Fibroblast of lung (primary cell): ENCODE data around the gene DOCK7. TPM values are rescaled to one million over a fixed set of nuclear protein-coding genes. Genes with fewer than 3 reads are reported as not detected.

Source experiments
- DNase-seq, 2 donors: peaks; one replicate each; pipeline versions ENCODE4 v3.0.0 to v3.0.0-alpha.2; 2010; ENCODE audit warnings: low read depth in 2 of 2
- H2AFZ ChIP-seq: 2 replicates; pipeline ENCODE4 v1.5.1; 2012; ENCODE audit warnings: low read length, control low read depth, inconsistent platforms
- H3K27ac ChIP-seq: 2 replicates; pipeline ENCODE4 v1.5.1; 2011; ENCODE audit warnings: low read length, control low read depth; ENCODE audit not compliant: insufficient read depth
- H3K27me3 ChIP-seq: 2 replicates; pipeline ENCODE4 v1.5.1; 2011; ENCODE audit warnings: mild to moderate bottlenecking, low read length; ENCODE audit not compliant: control insufficient read depth, insufficient read depth
- H3K36me3 ChIP-seq: 2 replicates; pipeline ENCODE4 v1.5.1; 2011; ENCODE audit warnings: low read length; ENCODE audit not compliant: control insufficient read depth, insufficient read depth
- H3K4me1 ChIP-seq: 2 replicates; pipeline ENCODE4 v1.5.1; 2011; ENCODE audit warnings: low read length; ENCODE audit not compliant: control insufficient read depth, insufficient read depth; ENCODE audit errors: extremely low read depth
- H3K4me2 ChIP-seq: 2 replicates; pipeline ENCODE4 v1.5.1; 2011; ENCODE audit warnings: low read length, control low read depth; ENCODE audit not compliant: insufficient read depth; ENCODE audit errors: extremely low read depth
- H3K4me3 ChIP-seq, 4 experiments: fragments of 200-600 bp in 1 of 4; sonication (generic) in 1 of 4; replicated peaks in 1 of 4; 2 replicates each; pipeline ENCODE4 v1.5.1; 2011 to 2016; ENCODE audit warnings: low read length in 4 of 4, low read depth in 3 of 4, mild to moderate bottlenecking in 3 of 4, control low read depth in 2 of 4, inconsistent platforms in 1 of 4, mixed read lengths in 1 of 4; ENCODE audit not compliant: insufficient read depth in 1 of 4; ENCODE audit errors: control extremely low read depth in 1 of 4
- H3K79me2 ChIP-seq: 2 replicates; pipeline ENCODE4 v1.5.1; 2012; ENCODE audit warnings: mild to moderate bottlenecking, low read length, inconsistent platforms; ENCODE audit not compliant: control insufficient read depth, insufficient read depth
- H3K9ac ChIP-seq: 2 replicates; pipeline ENCODE4 v1.5.1; 2011; ENCODE audit warnings: mild to moderate bottlenecking, low read length, control low read depth; ENCODE audit not compliant: insufficient read depth
- H3K9me3 ChIP-seq: 2 replicates; pipeline ENCODE4 v1.5.1; 2012; ENCODE audit warnings: low read depth, low read length; ENCODE audit not compliant: control insufficient read depth, insufficient read depth
- H4K20me1 ChIP-seq: 2 replicates; pipeline ENCODE4 v1.5.1; 2011; ENCODE audit warnings: low read length; ENCODE audit not compliant: control insufficient read depth, insufficient read depth; ENCODE audit errors: extremely low read depth
- CTCF ChIP-seq, 2 donors: IDR thresholded peaks in 1 of 2; conservative IDR thresholded peaks in 1 of 2; 1 replicate in 1 of 2; 2 replicates in 1 of 2; pipeline ENCODE4 v1.5.1; 2011 to 2012; ENCODE audit warnings: low read length in 2 of 2, control low read depth in 1 of 2, inconsistent platforms in 1 of 2, low read depth in 1 of 2, mild to moderate bottlenecking in 1 of 2
- EZH2 ChIP-seq: IDR thresholded peaks from 2 replicates; pipeline ENCODE4 v1.5.1; 2012; ENCODE audit warnings: low read length, control low read depth, mild to moderate bottlenecking; ENCODE audit errors: missing control alignments
- polyA plus RNA-seq, 2 donors: library from polyadenylated mRNA; depleted of rRNA in 1 of 2; stranded (reverse) in 1 of 2; unstranded in 1 of 2; fragments of >200 nt; gene quantifications; 2 replicates each; pipeline ENCODE4 v1.2.1, GENCODE V29; 2011 to 2012; ENCODE audit warnings: missing spikeins in 1 of 2
- total RNA-seq: library from RNA; depleted of rRNA; stranded (reverse); fragments of >200 nt; gene quantifications from 2 replicates; pipeline ENCODE4 v1.2.1, GENCODE V29; 2014

The DOCK7 gene
- total and polyA plus RNA-seq, 2 donors (not counting 1 experiment from before 2014, with no cell fraction given): 66.5 to 153 TPM

- no peak overlapping the region for H3K27ac ChIP-seq
- no peak overlapping the region for H3K4me2 ChIP-seq
- TF ChIP-seq CTCF (conservative IDR thresholded peaks at IDR 0.05 in 1 of 2, IDR thresholded peaks at IDR 0.05 in 1 of 2; ENCODE audit: low read depth in 1 of 2, low read length in 2 of 2) (no peak), EZH2 (no peak)
- no peak overlapping the region for H3K4me3 ChIP-seq
- H3K9ac ChIP-seq: no peak overlapping the region
- peak in 1 of 2 donors; percentile 43 for DNase-seq
- no peaks in the 10 kb centered on the region for H3K4me1 ChIP-seq
- H4K20me1 ChIP-seq: no peaks in the 10 kb centered on the region
- no peaks in the 10 kb centered on the region for H3K9me3 ChIP-seq
- H3K36me3 ChIP-seq: no peaks in the 10 kb centered on the region
- no peaks in the 10 kb centered on the region for H3K27me3 ChIP-seq
- no peak overlapping the region for H2AFZ ChIP-seq
- no peaks in the 10 kb centered on the region for H3K79me2 ChIP-seq
Observed at GRCh38 chr1:62462370-62462769, 225.8 kb downstream of the DOCK7 start.

- no peak for DNase-seq
- no peaks in the 10 kb centered on the region for H3K9me3 ChIP-seq
- no peak overlapping the region for H2AFZ ChIP-seq
- no peaks in the 10 kb centered on the region for H3K36me3 ChIP-seq
- H3K9ac ChIP-seq: no peak overlapping the region
- H3K4me2 ChIP-seq: no peak overlapping the region
- TF ChIP-seq EZH2 (no peak), CTCF (conservative IDR thresholded peaks at IDR 0.05 in 1 of 2, IDR thresholded peaks at IDR 0.05 in 1 of 2; ENCODE audit: low read depth in 1 of 2, low read length in 2 of 2) (no peak)
- no peaks in the 10 kb centered on the region for H4K20me1 ChIP-seq
- H3K27me3 ChIP-seq: no peaks in the 10 kb centered on the region
- H3K27ac ChIP-seq: no peak overlapping the region
- no peaks in the 10 kb centered on the region for H3K79me2 ChIP-seq
- H3K4me3 ChIP-seq: no peak overlapping the region
- H3K4me1 ChIP-seq: no peaks in the 10 kb centered on the region
Observed at GRCh38 chr1:62457955-62458354, 230.2 kb downstream of the DOCK7 start.

GRCh38 chr1:62452951-62453350, 235.2 kb downstream of the DOCK7 start:
- H3K9me3 ChIP-seq: no peaks in the 10 kb centered on the region
- no peak overlapping the region for H3K9ac ChIP-seq
- no peaks in the 10 kb centered on the region for H3K4me1 ChIP-seq
- TF ChIP-seq EZH2 (no peak), CTCF (conservative IDR thresholded peaks at IDR 0.05 in 1 of 2, IDR thresholded peaks at IDR 0.05 in 1 of 2; ENCODE audit: low read depth in 1 of 2, low read length in 2 of 2) (no peak)
- H3K79me2 ChIP-seq: no peaks in the 10 kb centered on the region
- no peak overlapping the region for H3K27ac ChIP-seq
- H2AFZ ChIP-seq: no peak overlapping the region
- H3K4me2 ChIP-seq: no peak overlapping the region
- peaks cover 3% of the 10 kb centered on the region for H3K36me3 ChIP-seq
- peak in 1 of 2 donors; percentile 61 for DNase-seq
- no peaks in the 10 kb centered on the region for H3K27me3 ChIP-seq
- no peaks in the 10 kb centered on the region for H4K20me1 ChIP-seq
- no peak overlapping the region for H3K4me3 ChIP-seq
